ENCODE results near the gene MZF1. TPM values are rescaled to one million over a fixed set of nuclear protein-coding genes. Genes with fewer than 3 reads are reported as not detected.

MZF1 gene
- total and polyA plus RNA-seq, 10 of the 15 experiments (the other 5 are each of a cell fraction or from before 2014, with no cell fraction given), result 0.38 to 14.7 (median 7.2) TPM

DNA sequence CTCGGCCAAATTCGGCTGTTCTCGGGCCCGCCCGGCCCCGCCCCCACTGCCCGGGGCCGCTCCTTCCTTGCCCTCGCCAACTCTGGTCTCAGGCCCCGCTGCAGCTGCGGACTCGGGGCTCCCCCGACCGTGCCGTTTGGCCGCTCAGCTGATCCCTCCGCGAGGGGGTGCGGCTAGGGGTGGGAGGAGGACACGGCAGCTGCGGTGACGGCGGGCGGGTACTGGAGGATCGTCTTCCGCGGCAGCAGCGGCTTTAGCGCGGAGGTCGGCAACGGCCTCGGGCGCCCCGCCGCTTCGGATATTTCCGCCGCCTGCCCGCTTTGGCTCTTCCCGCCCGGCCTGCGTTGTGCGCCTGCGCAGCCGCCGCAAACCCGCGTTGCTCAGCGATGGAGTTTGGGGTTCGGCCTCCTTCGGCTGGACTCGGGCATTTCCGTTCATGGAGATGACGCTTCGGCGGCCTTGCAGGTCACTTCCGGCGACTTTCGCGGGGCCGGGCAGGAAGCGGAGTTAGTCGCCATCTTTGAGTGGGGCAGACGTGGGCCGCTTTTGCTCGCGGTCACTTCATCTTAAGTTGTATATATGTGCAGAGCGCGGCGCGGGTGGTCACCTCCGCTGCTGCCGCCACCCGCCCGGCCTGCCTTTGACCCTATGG, 14.4 kb downstream of the MZF1 start (continued):
- TF ChIP-seq, protein P1, sequence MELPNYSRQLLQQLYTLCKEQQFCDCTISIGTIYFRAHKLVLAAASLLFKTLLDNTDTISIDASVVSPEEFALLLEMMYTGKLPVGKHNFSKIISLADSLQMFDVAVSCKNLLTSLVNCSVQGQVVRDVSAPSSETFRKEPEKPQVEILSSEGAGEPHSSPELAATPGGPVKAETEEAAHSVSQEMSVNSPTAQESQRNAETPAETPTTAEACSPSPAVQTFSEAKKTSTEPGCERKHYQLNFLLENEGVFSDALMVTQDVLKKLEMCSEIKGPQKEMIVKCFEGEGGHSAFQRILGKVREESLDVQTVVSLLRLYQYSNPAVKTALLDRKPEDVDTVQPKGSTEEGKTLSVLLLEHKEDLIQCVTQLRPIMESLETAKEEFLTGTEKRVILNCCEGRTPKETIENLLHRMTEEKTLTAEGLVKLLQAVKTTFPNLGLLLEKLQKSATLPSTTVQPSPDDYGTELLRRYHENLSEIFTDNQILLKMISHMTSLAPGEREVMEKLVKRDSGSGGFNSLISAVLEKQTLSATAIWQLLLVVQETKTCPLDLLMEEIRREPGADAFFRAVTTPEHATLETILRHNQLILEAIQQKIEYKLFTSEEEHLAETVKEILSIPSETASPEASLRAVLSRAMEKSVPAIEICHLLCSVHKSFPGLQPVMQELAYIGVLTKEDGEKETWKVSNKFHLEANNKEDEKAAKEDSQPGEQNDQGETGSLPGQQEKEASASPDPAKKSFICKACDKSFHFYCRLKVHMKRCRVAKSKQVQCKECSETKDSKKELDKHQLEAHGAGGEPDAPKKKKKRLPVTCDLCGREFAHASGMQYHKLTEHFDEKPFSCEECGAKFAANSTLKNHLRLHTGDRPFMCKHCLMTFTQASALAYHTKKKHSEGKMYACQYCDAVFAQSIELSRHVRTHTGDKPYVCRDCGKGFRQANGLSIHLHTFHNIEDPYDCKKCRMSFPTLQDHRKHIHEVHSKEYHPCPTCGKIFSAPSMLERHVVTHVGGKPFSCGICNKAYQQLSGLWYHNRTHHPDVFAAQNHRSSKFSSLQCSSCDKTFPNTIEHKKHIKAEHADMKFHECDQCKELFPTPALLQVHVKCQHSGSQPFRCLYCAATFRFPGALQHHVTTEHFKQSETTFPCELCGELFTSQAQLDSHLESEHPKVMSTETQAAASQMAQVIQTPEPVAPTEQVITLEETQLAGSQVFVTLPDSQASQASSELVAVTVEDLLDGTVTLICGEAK (IDR thresholded peaks at IDR 0.05; ENCODE audit: borderline replicate concordance), result peak; percentile 80
- TF ChIP-seq, protein P2, sequence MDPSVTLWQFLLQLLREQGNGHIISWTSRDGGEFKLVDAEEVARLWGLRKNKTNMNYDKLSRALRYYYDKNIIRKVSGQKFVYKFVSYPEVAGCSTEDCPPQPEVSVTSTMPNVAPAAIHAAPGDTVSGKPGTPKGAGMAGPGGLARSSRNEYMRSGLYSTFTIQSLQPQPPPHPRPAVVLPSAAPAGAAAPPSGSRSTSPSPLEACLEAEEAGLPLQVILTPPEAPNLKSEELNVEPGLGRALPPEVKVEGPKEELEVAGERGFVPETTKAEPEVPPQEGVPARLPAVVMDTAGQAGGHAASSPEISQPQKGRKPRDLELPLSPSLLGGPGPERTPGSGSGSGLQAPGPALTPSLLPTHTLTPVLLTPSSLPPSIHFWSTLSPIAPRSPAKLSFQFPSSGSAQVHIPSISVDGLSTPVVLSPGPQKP (IDR thresholded peaks at IDR 0.05; ENCODE audit: low read depth, low read length), result peak; percentile 45; the same call in 1 of the 2 replicates
- TF ChIP-seq SIX5 (IDR thresholded peaks at IDR 0.05; ENCODE audit: low read depth, low read length, severe bottlenecking), result peak; percentile 62
- TF ChIP-seq RB1 (IDR thresholded peaks at IDR 0.05; ENCODE audit: borderline replicate concordance), result peak; percentile 83; the same call in 1 of the 2 replicates
- peak; percentile 83 for TF ChIP-seq NRF1 (conservative IDR thresholded peaks at IDR 0.05; ENCODE audit: low read depth, low read length)
- TF ChIP-seq, protein P3, sequence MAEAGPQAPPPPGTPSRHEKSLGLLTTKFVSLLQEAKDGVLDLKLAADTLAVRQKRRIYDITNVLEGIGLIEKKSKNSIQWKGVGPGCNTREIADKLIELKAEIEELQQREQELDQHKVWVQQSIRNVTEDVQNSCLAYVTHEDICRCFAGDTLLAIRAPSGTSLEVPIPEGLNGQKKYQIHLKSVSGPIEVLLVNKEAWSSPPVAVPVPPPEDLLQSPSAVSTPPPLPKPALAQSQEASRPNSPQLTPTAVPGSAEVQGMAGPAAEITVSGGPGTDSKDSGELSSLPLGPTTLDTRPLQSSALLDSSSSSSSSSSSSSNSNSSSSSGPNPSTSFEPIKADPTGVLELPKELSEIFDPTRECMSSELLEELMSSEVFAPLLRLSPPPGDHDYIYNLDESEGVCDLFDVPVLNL (IDR thresholded peaks at IDR 0.05; ENCODE audit: low read depth, low read length), result peak; percentile 61; the same call in 1 of the 2 replicates
- TF ChIP-seq TAF1 (IDR thresholded peaks at IDR 0.05; ENCODE audit: borderline replicate concordance, low read depth, low read length), result peak; percentile 48; the same call in 1 of the 2 replicates
- TF ChIP-seq, protein P4, sequence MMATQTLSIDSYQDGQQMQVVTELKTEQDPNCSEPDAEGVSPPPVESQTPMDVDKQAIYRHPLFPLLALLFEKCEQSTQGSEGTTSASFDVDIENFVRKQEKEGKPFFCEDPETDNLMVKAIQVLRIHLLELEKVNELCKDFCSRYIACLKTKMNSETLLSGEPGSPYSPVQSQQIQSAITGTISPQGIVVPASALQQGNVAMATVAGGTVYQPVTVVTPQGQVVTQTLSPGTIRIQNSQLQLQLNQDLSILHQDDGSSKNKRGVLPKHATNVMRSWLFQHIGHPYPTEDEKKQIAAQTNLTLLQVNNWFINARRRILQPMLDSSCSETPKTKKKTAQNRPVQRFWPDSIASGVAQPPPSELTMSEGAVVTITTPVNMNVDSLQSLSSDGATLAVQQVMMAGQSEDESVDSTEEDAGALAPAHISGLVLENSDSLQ (IDR thresholded peaks at IDR 0.05), result 0 out of 2 replicates have a peak, but pooled peaks have one; percentile 17
- no peak for TF ChIP-seq RELA (IDR thresholded peaks at IDR 0.05; ENCODE audit: borderline replicate concordance, partially characterized antibody)
- 0 out of 2 replicates have a peak, but pooled peaks have one; percentile 53 for TF ChIP-seq MEF2A (IDR thresholded peaks at IDR 0.05; ENCODE audit: insufficient read depth, low read depth, low read length)
- TF ChIP-seq ZNF207 (IDR thresholded peaks at IDR 0.05; ENCODE audit: borderline replicate concordance), result peak; percentile 20; the same call in 1 of the 2 replicates
- no peak for TF ChIP-seq IKZF1 (conservative IDR thresholded peaks at IDR 0.05)
- peak; percentile 77; the same call in 1 of the 2 replicates for TF ChIP-seq SMAD5 (IDR thresholded peaks at IDR 0.05; ENCODE audit: low read depth)
- TF ChIP-seq TCF12 (IDR thresholded peaks at IDR 0.05; ENCODE audit: low read depth, low read length), result peak; percentile 88
- TF ChIP-seq, protein P5, sequence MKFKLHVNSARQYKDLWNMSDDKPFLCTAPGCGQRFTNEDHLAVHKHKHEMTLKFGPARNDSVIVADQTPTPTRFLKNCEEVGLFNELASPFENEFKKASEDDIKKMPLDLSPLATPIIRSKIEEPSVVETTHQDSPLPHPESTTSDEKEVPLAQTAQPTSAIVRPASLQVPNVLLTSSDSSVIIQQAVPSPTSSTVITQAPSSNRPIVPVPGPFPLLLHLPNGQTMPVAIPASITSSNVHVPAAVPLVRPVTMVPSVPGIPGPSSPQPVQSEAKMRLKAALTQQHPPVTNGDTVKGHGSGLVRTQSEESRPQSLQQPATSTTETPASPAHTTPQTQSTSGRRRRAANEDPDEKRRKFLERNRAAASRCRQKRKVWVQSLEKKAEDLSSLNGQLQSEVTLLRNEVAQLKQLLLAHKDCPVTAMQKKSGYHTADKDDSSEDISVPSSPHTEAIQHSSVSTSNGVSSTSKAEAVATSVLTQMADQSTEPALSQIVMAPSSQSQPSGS (IDR thresholded peaks at IDR 0.05; ENCODE audit: low read length), result no peak
- peak; percentile 63 for TF ChIP-seq NR2C1 (IDR thresholded peaks at IDR 0.05)
- TF ChIP-seq SIN3A (IDR thresholded peaks at IDR 0.05; ENCODE audit: low read depth, low read length), result peak; percentile 36; the same call in 1 of the 2 replicates
- peak; percentile 41 for TF ChIP-seq DPF2 (IDR thresholded peaks at IDR 0.05)
- TF ChIP-seq CHD2 (IDR thresholded peaks at IDR 0.05; ENCODE audit: borderline replicate concordance, low read depth, low read length), result peak; percentile 54
- no peak for TF ChIP-seq PAX8 (IDR thresholded peaks at IDR 0.05)
- TF ChIP-seq POLR2A (IDR thresholded peaks at IDR 0.05; ENCODE audit: low read depth, low read length), result peak; percentile 83
- peak; percentile 98 for TF ChIP-seq YY1 (IDR thresholded peaks at IDR 0.05; ENCODE audit: low read depth, low read length)
